Fibroblast of mammary gland (primary cell): ENCODE results near the gene VARS2.
"Not testable (repeated sequence)": the region's sequence is repeated elsewhere in the genome, so short reads cannot be mapped to it uniquely, and the experiment has no call there.

Experiments
- DNase-seq: peaks from one replicate; pipeline ENCODE4 v3.0.0-alpha.2; 2010; ENCODE audit warnings: low read depth
- H3K4me3 ChIP-seq: 2 replicates; pipeline ENCODE4 v1.5.1; 2011; ENCODE audit warnings: low read depth, mild to moderate bottlenecking, low read length, moderate library complexity; ENCODE audit not compliant: control insufficient read depth
- TF ChIP-seq, protein P1 (sequence below): conservative IDR thresholded peaks from 2 replicates; pipeline ENCODE4 v1.5.1; 2011; ENCODE audit warnings: low read depth, low read length, inconsistent platforms; ENCODE audit not compliant: control insufficient read depth, insufficient read depth

VARS2 gene

GRCh38 chr6:30914076-30914853, at the start of gene VARS2:
VARS2 (plus strand) TSS chr6:30914238; CDS start chr6:30914837, 599 bp downstream.
- DNase-seq: peak; percentile 89
- TF ChIP-seq, protein P1, sequence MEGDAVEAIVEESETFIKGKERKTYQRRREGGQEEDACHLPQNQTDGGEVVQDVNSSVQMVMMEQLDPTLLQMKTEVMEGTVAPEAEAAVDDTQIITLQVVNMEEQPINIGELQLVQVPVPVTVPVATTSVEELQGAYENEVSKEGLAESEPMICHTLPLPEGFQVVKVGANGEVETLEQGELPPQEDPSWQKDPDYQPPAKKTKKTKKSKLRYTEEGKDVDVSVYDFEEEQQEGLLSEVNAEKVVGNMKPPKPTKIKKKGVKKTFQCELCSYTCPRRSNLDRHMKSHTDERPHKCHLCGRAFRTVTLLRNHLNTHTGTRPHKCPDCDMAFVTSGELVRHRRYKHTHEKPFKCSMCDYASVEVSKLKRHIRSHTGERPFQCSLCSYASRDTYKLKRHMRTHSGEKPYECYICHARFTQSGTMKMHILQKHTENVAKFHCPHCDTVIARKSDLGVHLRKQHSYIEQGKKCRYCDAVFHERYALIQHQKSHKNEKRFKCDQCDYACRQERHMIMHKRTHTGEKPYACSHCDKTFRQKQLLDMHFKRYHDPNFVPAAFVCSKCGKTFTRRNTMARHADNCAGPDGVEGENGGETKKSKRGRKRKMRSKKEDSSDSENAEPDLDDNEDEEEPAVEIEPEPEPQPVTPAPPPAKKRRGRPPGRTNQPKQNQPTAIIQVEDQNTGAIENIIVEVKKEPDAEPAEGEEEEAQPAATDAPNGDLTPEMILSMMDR: peak; percentile 6
- H3K4me3 ChIP-seq: peak within 1 kb of the TSS; percentile 51

DNA sequence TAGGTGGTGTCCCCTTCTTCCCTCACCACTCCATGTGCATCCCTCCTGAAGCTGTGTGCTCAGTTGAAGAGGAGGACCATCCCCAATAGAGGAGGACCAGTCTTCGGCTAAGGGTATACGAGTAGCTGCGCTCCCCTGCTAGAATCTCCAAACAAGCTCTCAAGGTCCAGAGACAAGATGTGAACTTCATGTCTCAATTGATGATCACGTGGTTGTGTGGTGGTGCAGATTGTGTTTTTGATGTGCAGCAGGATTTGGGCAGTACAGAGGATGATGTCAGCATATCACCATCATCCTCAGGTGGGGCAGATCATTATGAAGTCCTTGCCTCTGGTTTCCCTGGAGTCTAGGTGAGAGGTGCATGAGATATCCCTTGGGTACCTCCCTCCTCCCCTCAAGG, 49.7 kb upstream of the VARS2 start:
- H3K4me3 ChIP-seq: no peak overlapping the region
- DNase-seq: no peak
- TF ChIP-seq, protein P1: no peak

DNA sequence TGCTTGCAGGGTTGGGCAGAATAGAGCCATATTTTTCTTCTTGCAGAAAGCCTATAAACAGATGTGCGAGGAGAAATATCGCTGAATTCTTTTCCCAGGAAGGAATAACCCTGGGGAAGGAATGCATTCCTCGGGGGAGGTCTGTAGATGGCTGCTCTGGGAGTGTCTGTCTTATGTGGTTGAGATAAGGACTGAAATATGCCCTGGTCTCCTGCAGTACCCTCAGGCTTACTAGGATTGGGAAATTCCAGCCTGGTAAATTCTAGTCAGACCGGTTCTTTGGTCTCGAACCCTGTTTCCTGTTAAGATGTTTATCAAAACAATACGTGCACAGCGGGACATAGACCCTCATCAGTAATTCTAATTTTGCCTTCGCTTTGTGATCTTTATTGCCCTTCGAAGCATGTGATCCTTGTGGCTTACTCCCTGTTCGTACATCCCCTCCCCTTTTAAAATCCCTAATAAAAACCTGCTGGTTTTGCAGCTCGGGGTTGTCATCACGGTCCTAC, 44.7 kb upstream of the VARS2 start:
- H3K4me3 ChIP-seq, DNase-seq: not testable (repeated sequence)

DNA sequence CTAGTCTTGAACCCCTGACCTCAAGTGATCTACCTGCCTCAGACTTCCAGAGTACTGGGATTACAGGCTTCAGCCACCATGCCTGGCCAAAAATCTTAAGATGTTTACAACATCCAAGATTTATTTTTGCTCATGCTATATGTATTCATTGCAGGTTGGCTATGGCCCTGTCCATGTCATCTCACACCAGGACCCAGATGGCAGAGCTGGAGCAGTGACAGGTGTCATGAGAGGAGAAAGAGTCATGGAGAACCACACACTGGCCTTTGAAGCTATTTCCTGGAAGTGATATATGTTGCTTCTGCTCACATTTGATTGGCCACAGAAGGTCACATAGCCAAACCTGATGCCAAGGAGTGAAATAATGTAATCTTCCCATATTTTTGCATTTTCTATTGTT, 43.5 kb upstream of the VARS2 start:
- no peak for DNase-seq
- TF ChIP-seq, protein P1: no peak
- H3K4me3 ChIP-seq: no peak overlapping the region

DNA sequence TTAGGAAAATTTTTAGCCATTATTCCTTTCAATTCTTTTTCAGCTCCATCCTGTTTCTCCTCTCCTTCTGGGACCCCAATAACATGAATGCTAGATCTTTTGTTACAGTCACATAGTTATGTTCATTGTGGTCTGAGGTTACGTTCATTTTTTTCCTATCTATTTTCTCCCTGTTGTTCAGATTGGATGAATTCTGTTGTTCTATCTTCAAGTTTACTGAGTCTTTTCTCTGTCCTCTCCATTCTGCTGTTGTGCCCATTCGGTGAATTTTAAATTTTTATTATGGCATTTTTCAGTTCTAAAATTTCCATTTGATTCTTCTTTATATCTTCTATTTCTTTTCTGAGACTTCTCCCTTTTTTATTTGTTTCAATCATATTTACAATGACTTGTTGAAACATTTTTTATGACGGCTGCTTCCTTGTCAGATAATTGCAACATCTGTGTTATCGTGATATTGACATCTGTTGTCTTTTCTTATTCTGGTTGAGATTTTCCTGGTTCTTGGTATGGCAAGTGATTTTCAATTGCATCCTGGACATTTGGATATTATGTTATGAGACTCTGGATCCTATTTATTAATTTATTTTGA, 42.4 kb upstream of the VARS2 start:
- DNase-seq: no peak
- no peak overlapping the region for H3K4me3 ChIP-seq
- TF ChIP-seq, protein P1: no peak

DNA sequence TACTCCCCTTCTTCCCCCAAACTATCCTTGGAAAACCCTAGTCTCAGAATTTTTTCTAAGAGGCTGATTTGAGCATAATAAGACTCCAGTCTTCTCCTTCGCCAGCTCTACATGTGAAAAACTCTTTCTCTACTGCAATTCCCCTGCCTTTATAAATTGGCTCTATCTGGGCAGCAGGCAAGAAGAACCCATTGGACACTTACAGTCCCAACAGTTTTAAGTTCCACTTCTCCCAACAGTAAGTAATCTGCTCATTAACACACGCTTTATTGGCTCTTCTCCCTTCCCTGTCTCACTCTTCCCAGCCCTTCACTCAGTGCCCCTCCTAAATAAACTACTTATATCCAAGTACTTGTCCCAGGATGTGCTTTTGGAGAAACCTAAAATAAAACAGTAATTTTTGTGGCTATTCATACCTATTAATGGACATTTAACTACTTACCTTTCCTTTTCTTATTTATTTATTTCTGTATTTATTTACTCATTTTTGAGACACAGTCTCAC, 40.8 kb upstream of the VARS2 start:
- TF ChIP-seq, protein P1: no peak
- DNase-seq: no peak
- no peak overlapping the region for H3K4me3 ChIP-seq

GRCh38 chr6:30873795-30874194, 40.2 kb upstream of the VARS2 start:
- DNase-seq, H3K4me3 ChIP-seq: not testable (repeated sequence)
